Measurements from ENCODE around the gene IL17RA. TPM values are rescaled to one million over a fixed set of nuclear protein-coding genes. Genes with fewer than 3 reads are reported as not detected.
A peak's percentile ranks its signal among the peaks of the same experiment; 100 is the strongest.
"Not testable (repeated sequence)": the region's sequence is repeated elsewhere in the genome, so short reads cannot be mapped to it uniquely, and the experiment has no call there.

Gene IL17RA
- total RNA-seq, 1 donor from 2014 or later: 8.0 TPM

DNA sequence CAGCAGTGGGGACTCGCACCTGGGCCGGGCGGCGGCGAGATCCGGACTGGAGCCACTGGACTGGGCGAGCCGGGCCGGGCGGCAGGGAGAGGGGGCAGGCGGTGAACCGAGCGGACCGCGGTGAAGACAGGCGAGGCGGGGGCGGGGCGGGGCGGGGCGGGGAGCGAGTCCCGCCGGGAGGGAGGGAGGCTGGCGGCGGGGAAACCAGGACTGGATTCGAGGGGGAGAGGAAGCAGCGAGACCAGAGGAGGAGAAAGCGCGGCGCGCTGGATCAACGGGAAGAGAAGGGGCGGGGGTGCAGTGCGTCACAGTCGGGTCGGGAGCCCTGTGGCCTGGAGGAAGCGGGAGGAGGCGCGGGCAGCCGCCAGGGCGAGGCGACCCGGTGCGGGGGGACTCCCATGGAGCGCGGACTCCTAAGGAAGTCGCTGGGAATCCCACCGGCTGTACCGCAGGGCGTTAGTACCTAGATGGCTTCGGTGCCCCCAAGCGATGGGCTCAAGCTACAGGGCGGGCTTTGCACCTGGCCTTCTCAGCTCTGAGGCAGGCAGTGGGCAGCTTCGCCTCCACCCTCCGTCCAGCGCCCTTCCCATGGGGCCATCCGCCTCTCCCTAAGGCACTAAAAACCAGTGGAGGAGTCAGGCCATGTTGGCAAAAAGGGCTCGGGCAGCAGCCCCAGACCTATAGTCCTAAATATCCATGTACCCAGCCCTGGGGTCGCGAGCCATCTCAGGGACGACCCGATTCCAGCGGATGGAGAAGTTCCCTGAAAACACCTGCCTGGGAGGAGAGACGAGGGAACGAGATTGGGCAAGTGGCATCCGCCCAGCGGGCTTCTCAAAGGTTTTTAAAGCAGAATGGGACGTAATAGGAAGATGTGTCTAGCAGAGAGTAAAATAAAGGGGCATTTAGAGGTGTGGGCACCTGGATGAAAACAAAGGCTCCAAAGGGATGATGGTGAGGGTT, 36.7 kb downstream of the IL17RA start, which contains the start of gene TMEM121B:
TMEM121B (minus strand) TSS at position 128 of the 963 bp plus-strand sequence. CDS start 233 bp downstream, outside the sequence.
- peak; percentile 53 for ATAC-seq

DNA sequence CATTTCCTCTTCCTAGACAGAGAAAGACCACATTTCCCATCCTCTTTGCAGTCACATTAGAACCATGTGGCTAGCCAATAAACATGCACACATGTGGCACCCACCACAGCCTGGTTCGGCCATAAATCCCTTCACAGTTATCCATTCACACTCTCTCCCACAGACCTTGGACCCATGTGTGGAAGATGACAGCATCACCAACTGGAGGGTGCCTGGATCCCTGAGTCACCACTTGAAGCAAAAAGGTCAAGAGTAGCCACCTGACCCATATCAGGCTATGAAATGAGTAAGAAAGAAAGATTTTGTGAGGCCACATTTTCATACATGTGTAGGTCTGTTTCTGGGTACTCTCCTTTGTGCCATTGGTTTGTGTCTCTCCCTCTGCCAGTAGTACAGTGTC, 45.4 kb downstream of the IL17RA start:
- ATAC-seq: no peak

DNA sequence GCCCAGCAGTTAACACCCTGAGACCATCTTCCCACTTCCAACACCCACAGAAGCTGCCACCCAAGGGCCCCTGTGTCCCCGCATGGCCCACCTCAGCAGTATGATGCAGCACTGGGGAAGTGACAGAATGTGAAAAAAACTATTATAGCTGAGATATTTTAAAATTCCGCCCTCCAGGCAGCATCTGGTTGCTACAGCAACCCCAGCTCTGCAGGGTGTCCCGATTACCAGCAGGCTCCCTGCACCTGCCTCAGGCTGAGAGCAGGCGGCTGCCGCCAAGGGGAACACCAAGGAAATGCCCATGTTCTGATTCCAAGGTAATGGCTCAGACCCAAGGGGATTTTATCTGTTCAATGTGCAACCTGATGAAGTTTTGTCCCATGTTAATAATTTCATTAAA, 46.9 kb downstream of the IL17RA start:
- no peak for ATAC-seq

DNA sequence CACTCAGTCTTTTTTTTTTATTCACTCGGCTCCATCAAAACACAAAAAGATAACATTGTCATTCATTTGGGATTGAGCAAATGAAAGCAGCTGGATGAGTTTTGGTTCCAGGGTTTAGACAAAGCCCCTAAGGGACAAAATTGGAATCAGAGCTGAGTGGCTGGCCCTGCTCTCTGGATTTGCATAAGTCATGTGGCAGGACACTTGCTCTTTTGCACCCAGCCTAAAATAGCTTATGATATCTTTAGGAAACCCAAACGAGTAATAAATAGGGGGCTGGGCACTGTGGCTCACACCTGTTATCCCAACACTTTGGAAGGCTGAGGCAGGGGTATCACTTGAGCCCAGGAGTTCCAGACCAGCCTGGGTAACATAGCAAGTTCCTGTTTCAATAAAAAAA, 47.3 kb downstream of the IL17RA start:
- ATAC-seq: no peak

DNA sequence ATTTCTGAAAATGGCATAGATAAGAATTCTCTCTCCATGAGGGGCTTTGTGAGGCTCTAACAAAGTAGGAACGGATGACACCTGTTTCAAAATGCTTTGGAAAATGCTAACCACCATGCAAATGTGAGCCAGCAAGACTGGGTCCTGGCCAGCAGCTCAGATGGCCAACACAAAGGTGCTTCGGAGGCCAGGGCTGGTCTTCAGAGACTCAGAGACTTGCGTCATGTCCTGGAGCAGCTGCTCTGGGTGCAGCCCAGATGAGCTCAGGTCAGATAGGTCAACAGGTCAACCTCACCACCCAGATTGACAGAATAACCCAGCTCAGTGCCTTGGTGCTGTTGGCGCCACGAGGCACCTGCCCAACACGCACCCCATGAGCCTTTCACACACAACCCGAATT, 48.3 kb downstream of the IL17RA start:
- peak; percentile 8 for ATAC-seq

DNA sequence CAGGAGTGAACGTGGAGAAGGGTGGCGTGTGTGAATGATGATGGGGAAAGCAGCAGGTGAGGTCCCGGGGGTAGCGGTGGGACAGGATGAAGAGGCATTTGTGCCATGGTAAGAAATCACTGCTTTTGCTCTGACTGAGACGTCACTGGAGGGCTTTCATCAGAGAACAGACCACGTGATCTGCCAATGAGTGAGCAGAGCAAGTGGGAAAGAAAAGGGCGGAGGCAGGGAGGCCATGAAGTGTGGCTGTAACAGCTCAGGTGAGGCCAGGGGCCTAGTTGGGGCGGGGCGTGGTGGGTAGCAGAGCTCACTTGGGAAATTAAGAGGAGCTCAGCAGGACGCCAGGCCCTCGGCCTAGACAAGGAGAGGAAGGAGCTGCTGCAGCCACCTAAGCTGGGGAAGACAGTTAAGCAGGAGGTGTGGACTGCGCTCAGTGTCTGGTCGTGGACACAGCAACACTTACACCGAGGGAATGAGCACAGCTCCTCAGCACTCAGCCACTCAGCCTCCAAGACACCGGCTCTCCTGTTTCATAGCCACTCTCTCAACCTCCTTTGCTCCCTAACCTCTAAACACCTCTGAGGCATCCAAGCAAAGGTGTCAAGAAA, 50.5 kb downstream of the IL17RA start:
- ATAC-seq: no peak

DNA sequence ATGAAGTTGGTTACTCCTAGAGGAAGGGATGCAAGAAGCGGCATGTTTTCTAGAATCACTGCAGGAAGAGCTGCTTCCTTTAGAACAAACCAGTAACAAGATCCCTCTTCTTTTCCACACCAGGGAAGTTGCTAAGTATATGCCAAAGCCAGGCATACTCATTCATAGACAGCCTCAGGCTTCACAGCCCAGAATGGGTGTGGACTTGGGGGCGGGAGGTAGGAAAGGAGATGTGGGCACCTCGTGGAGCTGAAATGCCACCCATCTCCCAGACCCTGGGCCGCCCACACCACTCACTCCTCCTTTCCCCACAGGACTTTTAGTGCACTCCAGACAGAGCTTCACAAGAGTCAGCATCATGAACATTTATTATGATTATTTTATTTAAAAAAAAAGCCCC, 52.4 kb downstream of the IL17RA start:
- no peak for ATAC-seq

DNA sequence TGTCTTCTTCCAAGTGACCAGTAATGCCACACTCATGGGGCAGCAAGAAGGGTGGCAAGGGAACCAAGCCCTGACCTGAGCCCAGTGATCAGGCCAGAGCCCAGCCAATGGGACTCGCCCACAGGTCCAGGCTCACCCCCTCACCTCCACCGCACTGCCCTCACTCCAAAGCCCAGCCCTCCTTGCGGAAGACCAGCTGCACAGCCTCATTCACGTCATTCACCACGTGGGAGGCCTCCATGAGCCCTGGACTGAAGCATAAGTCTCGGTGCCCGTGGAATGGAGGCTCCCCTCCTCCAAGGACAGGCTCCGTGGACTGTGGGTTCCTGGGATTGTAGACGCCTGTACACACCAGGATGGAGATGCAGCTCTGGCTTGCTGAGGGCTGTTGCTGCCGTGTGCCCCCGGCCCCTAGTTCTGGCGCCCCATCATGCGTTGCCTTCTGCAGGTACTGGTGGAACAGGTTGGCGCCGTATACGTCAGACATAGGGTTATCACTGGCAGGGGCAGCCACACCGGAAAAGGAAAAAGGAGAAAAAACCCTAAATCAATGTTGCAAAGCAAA, 53.1 kb downstream of the IL17RA start:
- no peak for ATAC-seq

DNA sequence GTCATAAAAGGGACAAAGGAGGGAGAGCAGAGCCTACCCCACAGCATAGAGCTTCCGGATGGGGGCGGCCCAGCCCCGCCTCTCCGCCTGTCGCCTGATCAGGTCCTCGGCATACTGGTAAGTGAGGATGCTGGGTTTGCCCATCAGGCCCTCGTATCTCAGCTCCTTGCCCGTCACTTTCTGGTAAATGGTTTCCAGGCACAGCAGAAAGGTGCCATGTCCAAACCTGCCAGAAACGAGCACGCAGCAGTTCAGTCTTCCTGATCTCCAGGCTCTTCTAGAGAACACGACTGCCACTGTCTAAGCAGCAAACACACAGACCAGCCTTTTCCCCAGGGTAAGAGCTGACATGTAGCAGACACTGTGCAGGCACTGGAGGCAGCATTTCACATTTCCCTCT, 53.7 kb downstream of the IL17RA start:
- no peak for ATAC-seq

DNA sequence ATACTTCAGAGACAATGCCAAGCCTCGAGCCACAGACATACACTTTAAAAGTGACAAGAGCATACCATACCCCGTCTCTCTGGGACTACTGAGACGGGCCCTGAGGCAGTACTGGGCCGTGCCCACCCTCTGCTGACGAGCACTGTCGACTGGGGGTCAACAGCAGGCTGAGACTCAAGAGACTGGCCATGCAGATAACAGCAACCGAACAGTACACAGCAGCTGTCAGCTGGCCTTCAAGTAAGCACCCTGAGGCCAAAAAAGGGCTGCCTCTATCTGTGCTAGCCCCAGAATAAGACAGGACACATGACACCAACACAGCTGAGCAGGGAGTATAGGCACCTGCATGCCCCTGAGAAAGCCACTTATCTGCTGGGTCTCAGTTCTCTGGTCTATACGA, 55.2 kb downstream of the IL17RA start:
- no peak for ATAC-seq

DNA sequence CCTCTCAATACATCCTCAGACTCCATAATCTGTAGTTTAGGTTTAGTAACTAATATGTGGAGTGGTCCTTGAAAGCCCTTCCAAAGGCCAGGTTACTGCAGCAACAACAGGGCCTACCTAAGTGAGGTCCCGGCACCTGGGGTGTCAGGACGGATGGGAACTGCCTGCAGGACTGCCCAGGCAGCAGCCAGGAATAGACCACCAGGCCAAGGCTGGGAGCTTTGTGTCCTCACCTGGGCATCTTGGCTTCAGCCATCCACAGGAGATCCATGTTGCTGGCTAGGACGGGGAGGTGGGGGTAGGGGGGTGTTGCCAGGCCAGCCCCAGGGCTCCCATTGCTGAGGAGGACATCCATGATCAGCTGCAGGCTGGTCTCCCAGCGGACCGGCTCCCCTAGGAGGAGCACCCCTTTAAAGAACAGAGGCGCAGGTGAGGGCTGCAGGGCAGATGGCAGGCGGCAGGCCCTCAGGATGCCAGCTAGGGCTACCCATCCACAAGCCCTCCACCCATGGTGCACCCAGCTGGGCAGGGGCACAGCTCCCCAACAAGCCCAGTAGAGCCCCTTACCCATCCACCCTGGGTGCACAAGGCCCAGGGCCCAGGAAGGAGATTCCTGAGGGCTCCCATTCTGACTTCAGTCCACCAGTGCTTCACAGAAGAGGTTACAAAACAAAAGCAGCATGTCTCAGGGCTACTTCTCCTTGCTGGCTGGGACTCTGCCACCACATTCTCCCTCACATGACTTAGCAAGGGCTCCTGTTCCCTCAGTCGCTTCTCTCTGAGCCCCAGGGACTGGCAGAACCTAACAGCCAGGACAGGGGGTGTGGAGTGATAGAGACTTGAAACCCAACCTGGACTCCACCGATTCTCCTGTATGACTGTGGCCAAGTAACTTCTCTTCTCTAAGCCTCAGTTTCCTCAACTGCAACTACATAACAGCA, 56.3 kb downstream of the IL17RA start:
- ATAC-seq: no peak

DNA sequence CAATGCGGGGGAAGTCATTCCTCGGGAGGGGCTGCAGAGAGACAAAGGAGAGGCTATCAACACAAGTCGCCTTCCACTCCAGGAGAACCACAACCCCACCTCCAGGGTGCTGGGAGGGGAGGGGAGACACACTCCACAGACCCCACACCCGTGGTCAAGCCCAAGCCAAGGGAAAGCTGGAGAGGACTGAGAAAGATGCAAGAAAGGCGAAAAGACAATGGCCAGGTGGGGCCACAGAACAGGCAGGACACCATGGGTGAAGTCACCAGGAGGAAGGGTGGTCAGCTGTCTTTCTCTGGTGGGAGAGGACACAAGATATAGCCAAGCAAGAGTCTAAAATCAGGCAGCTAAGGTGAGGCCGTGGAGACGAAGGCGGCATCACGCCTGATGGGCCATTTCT, 58.3 kb downstream of the IL17RA start:
- ATAC-seq: no peak

DNA sequence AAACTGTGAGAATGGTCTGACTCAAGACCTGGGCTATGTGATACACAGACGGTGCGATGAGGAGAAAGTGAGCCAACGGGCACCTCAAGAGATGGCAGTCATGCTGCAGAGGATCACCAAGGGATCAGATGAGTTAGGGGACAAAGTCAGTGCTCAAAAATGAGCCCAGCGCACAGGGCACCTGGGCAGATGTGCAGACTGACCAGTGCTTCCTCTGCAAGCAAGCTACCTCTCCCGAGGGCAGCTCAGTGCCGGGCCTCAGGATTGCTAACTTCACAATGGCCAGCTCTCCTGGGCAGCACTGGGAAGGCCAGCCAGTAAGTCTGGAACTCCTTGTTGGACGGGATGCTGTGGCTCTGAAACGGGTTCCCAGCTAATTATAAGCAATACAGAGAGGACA, 59.0 kb downstream of the IL17RA start:
- no peak for ATAC-seq

DNA sequence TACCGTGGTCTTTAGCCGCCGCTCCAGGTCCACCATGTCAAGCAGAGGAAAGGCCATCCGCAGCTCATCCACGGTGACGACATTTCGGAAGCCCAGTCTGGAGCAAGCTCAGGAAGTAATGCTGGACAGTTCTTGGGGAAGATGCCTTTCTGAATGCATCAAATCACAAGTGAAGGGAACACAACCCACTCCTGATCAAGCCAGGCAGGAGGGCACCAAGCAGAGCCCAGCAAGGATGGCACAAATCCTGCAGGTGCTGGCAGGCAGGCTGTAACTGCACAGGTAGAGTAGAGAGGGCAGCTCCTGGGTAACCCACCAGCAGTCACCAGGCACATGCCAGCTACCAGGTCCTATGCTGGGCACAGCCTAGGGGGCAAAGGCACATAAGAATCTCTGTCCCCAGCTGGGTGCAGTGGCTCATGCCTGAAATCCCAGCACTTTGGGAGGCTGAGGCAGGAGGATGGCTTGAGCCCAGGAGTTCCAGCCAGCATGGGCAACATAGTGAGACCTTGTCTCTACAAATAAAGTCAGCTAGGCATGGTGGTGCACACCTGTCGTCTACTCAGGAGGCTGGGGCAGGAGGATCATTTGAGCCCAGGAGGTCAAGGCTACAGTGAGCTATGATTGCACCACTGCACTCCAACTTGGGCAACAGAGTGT, 60.4 kb downstream of the IL17RA start:
- ATAC-seq: no peak

DNA sequence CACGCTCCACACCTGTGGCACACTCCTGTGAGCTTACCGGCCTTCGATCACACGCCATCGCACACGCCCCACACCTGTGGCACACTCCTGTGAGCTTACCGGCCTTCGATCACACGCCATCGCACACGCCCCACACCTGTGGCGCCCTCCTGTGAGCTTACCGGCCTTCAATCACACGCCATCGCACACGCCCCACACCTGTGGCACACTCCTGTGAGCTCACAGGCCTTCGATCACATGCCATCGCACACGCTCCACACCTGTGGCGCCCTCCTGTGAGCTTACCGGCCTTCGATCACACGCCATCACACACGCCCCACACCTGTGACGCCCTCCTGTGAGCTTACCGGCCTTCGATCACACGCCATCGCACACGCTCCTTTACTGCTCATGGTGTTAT, 62.7 kb downstream of the IL17RA start:
- ATAC-seq: not testable (repeated sequence)

DNA sequence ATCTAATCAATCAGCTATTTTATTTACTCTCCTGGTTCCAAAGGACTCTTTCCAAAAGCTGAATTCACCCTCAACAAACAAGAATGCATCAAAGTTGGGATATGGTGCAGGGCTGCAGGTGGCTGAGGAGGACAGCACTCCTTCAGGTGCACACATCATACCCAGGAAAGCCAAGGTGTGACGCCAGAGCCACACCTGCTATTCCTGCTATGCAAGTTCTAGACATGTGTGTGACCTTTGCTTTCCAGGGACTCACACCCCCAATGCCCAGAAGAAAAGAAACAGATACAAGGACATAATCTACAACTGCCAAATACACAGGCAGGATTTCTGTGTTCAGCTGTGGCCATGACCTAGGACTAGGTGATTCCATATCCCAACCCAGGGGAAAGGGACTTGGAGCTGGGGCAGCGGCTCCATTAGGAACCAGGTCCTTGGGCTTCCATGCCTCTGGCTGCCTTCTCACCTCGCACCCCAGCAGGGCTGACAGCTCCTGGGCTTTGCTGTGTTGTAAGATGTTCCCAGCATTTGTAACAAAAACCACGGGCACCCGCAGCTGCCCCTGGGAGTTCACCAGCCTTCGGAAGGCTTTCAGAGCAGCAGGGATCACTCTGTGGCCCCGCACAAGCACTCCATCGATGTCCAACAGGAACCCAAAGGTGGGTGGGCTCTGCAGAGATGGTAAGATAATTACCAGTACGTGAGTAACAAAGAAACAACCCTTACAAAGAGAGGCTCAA, 64.4 kb downstream of the IL17RA start:
- ATAC-seq: peak; percentile 90

DNA sequence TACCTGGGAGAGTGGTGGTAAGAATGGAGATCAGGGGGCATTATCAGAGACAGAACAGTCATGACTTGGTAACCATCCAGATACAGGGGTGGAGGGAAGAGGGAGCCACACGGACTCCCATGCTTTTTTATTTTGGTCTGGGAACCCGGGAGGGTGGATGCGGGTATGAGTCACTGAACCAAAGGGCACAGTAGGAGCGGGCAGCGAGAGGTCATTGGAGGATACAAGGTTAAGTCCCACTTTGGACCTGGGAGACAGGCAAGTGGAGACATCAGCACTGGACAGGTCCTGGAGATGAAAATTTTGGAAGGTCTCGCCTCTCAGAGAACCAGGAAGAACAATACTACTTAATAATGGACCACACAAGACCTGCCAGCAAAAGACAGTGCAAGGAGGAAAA, 67.5 kb downstream of the IL17RA start:
- no peak for ATAC-seq

DNA sequence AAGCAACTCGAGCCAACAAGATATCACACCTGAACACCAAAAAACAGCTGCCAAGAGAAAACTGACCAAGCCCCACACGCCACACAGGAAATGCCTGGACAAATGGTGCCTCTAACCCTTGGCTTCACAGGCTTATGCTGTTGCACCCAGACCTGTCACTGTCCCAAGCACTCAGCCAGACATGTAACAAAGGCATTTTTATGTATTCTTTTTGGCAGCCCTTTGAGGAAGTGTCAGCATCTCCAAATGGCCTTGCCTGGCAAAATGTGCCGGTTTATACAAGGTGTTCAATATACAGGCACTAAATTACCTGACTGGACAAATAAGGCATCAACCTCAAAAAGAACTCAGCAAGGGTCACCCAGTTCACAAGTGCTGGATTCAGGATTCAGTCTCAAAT, 68.2 kb downstream of the IL17RA start:
- ATAC-seq: peak; percentile 36

DNA sequence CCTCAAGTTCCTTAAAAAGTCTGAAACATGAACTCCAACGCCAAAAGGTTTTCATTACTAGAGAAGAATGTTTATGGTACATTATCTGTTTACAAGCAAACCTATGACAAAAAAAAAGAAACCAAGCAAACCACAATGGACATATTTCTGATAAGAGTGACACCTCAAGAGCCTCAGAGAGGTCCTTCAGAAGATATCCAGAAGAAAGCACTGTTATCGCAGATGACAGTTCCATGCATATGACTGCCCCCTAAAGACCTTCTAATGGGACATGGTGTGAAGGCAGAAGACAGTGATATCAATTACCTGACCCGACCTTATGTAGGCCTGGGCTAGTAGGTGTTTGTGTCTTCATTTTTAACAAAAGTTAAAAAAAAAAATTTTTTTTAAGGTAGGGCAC, 71.1 kb downstream of the IL17RA start:
- ATAC-seq: no peak

DNA sequence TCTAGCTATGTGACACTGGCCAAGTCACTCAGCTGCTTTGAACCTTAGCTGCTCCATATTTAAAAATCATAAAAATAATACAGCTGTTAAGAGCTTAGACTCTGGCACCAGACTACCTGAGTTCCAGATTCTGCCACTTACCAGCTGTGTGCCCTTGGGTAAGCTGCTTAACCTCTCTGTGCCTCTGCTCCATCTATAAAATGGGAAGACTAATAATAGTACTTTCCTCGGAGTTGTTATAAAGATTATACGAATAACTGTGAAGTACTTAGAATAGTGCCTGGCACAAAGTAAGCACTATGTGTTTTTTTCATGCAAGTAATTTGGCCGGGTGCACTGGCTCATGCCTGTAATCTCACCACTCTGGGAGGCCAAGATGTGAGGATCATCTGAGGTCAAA, 72.9 kb downstream of the IL17RA start:
- no peak for ATAC-seq

DNA sequence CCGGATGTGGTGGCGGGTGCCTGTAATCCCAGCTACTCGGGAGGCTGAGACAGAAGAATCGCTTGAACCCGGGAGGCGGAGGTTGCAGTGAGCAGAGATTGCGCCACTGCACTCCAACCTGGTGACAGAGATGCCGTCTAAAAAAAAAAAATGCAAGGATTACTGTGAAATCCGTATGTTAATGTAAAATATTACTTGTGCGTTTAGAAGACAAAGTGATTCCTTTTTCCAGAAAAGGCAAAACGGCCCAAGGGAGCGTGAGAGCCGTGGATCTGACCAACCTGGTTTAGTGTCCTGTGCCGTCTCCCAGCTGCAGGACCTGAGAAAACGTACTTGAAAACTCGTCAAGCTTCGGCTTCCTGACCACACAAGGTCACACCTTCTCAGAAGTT, 73.4 kb downstream of the IL17RA start:
- no peak for ATAC-seq
